HCT116 (cell line): ENCODE results near the gene KRTAP1-5. TPM values are rescaled to one million over a fixed set of nuclear protein-coding genes. Genes with fewer than 3 reads are reported as not detected.

Source experiments
- ATAC-seq: fragments of 200-7000 bp; cut with Tn5 transposase; 2 replicates; pipeline ENCODE4 v1.9.1; 2020; ENCODE audit warnings: mild to moderate bottlenecking, moderate library complexity
- BruUV-seq: library from RNA; stranded (reverse); fragments of 400-500 nt; replicated peaks from 2 replicates; lab custom pipeline; 2021; lab: Mats Ljungman, UMichigan
- CTCF ChIA-PET: fragments of 300-600 bp; sonication (Branson Sonifier 250); formaldehyde crosslinking; loops from one replicate; lab custom pipeline; 2021; ENCODE audit warnings: antibody characterized with exemption; lab: Charles Lee
- POLR2A ChIA-PET: fragments of 300-600, 350-600 bp; sonication (Branson Sonifier 250); formaldehyde crosslinking; loops from one replicate; lab custom pipeline; 2021; ENCODE audit warnings: antibody characterized with exemption; lab: Charles Lee
- RAD21 ChIA-PET, 2 experiments: fragments of 300-600 bp; sonication (Branson Sonifier 250); formaldehyde crosslinking; loops; one replicate each; lab custom pipeline; 2023; ENCODE audit warnings: low total read pairs in 2 of 2; ENCODE audit not compliant: uncharacterized antibody in 2 of 2, unreplicated experiment in 2 of 2, low non-redundant PET in 1 of 2; lab: Charles Lee
- DNase-seq: peaks from one replicate; pipeline ENCODE4 v3.0.0-alpha.2; 2010; ENCODE audit warnings: low read depth, low spot score
- H2AFZ ChIP-seq: fragments of 200-600 bp; shearing (Covaris generic), sonication (generic); 2 replicates; pipeline ENCODE4 v1.6.1; 2017; ENCODE audit warnings: low read depth, mixed run types, mixed read lengths, antibody characterized with exemption, low read length; ENCODE audit not compliant: poor library complexity, severe bottlenecking
- H3K27ac ChIP-seq: 2 replicates; pipeline ENCODE4 v1.5.1; 2012; ENCODE audit warnings: low read depth, low read length
- H3K27me3 ChIP-seq: fragments of 200-600 bp; sonication (generic); 2 replicates; pipeline ENCODE4 v1.6.1; 2016; ENCODE audit warnings: mixed run types, low read length, mixed read lengths; ENCODE audit not compliant: insufficient read depth
- H3K36me3 ChIP-seq, 2 experiments: fragments of 200-500 bp in 1 of 2; fragments of 200-600 bp in 1 of 2; sonication (Bioruptor generic) in 1 of 2; sonication (generic) in 1 of 2; 2 replicates each; pipeline versions ENCODE4 v1.5.1 to v1.6.1; 2014 to 2016; ENCODE audit warnings: low read length in 2 of 2, inconsistent platforms in 1 of 2, mixed read lengths in 1 of 2, mixed run types in 1 of 2; ENCODE audit not compliant: insufficient read depth in 2 of 2, control insufficient read depth in 1 of 2
- H3K4me1 ChIP-seq, 2 experiments: fragments of 200-600 bp in 1 of 2; sonication (generic) in 1 of 2; 2 replicates each; pipeline versions ENCODE4 v1.5.1 to v1.6.1; 2012 to 2017; ENCODE audit warnings: low read length in 2 of 2, inconsistent platforms in 1 of 2, mild to moderate bottlenecking in 1 of 2, mixed read lengths in 1 of 2, mixed run types in 1 of 2, moderate library complexity in 1 of 2; ENCODE audit not compliant: insufficient read depth in 2 of 2, control insufficient read depth in 1 of 2
- H3K4me2 ChIP-seq: fragments of 200-600 bp; sonication (generic); 2 replicates; pipeline ENCODE4 v1.6.1; 2017; ENCODE audit warnings: mixed run types, low read length, mixed read lengths
- H3K4me3 ChIP-seq, 2 experiments: fragments of 200-600 bp in 1 of 2; sonication (generic) in 1 of 2; replicated peaks in 1 of 2; 2 replicates each; pipeline ENCODE4 v1.5.1; 2011 to 2016; ENCODE audit warnings: low read length in 2 of 2, control low read depth in 1 of 2, low read depth in 1 of 2, mild to moderate bottlenecking in 1 of 2, mixed read lengths in 1 of 2, mixed run types in 1 of 2
- H3K79me2 ChIP-seq: fragments of 200-600 bp; sonication (generic); 2 replicates; pipeline ENCODE4 v1.6.1; 2017; ENCODE audit warnings: mild to moderate bottlenecking, mixed run types, low read length, moderate library complexity, mixed read lengths; ENCODE audit not compliant: insufficient read depth
- H3K9ac ChIP-seq: fragments of 200-600 bp; sonication (generic); 2 replicates; pipeline ENCODE4 v1.6.1; 2016; ENCODE audit warnings: low read length, mixed read lengths
- H3K9me2 ChIP-seq: fragments of 200-600 bp; sonication (generic), shearing (Covaris generic); 2 replicates; pipeline ENCODE4 v1.6.1; 2017; ENCODE audit warnings: mixed run types, mild to moderate bottlenecking, moderate library complexity; ENCODE audit not compliant: insufficient read depth
- H3K9me3 ChIP-seq, 2 experiments: fragments of 200-500 bp in 1 of 2; fragments of 200-600 bp in 1 of 2; sonication (Bioruptor generic) in 1 of 2; sonication (generic) in 1 of 2; 2 replicates each; pipeline ENCODE4 v1.6.1; 2014 to 2017; ENCODE audit warnings: low read length in 2 of 2, mixed read lengths in 2 of 2, inconsistent platforms in 1 of 2, low read depth in 1 of 2, mild to moderate bottlenecking in 1 of 2, mixed run types in 1 of 2, moderate library complexity in 1 of 2; ENCODE audit not compliant: control insufficient read depth in 1 of 2, insufficient read depth in 1 of 2
- H4K20me1 ChIP-seq: fragments of 200-600 bp; sonication (generic), shearing (Covaris generic); 2 replicates; pipeline ENCODE4 v1.6.1; 2017; ENCODE audit warnings: mixed run types, mild to moderate bottlenecking, moderate library complexity; ENCODE audit not compliant: insufficient read depth
- ATF3 ChIP-seq: IDR thresholded peaks from 2 replicates; pipeline ENCODE4 v1.6.1; 2012
- CBX3 ChIP-seq: IDR thresholded peaks from 2 replicates; pipeline ENCODE4 v1.6.1; 2012; ENCODE audit warnings: low read depth
- CEBPB ChIP-seq: IDR thresholded peaks from 2 replicates; pipeline ENCODE4 v1.6.1; 2012; ENCODE audit warnings: low read depth
- CTCF ChIP-seq, 3 experiments: fragments of 200-600 bp in 1 of 3; sonication (generic) in 1 of 3; IDR thresholded peaks in 2 of 3; conservative IDR thresholded peaks in 1 of 3; 2 replicates each; pipeline ENCODE4 v1.5.1; 2012 to 2017; ENCODE audit warnings: low read depth in 2 of 3, low read length in 2 of 3, antibody characterized with exemption in 1 of 3, borderline replicate concordance in 1 of 3, control low read depth in 1 of 3, mild to moderate bottlenecking in 1 of 3, mixed read lengths in 1 of 3, mixed run types in 1 of 3, moderate library complexity in 1 of 3; ENCODE audit not compliant: insufficient read depth in 1 of 3
- EGR1 ChIP-seq: IDR thresholded peaks from 2 replicates; pipeline ENCODE4 v1.6.1; 2012; ENCODE audit warnings: low read depth
- EZH2phosphoT487 ChIP-seq: fragments of 200-600 bp; IDR thresholded peaks from 2 replicates; pipeline ENCODE4 v1.6.1; 2018; ENCODE audit warnings: antibody characterized with exemption, borderline replicate concordance
- FOSL1 ChIP-seq: IDR thresholded peaks from 2 replicates; pipeline ENCODE4 v1.6.1; 2012; ENCODE audit warnings: low read depth
- MAX ChIP-seq: IDR thresholded peaks from 2 replicates; pipeline ENCODE4 v1.6.1; 2012
- POLR2A ChIP-seq: IDR thresholded peaks from 2 replicates; pipeline ENCODE4 v1.7.0; 2011; ENCODE audit warnings: borderline replicate concordance; ENCODE audit not compliant: insufficient read depth, insufficient read length; ENCODE audit errors: extremely low read depth
- POLR2AphosphoS5 ChIP-seq: IDR thresholded peaks from 2 replicates; pipeline ENCODE4 v1.6.1; 2011; ENCODE audit warnings: mild to moderate bottlenecking, low read depth, low read length, moderate library complexity
- REST ChIP-seq: IDR thresholded peaks from 2 replicates; pipeline ENCODE4 v1.6.1; 2012; ENCODE audit warnings: low read depth
- SP1 ChIP-seq: IDR thresholded peaks from 2 replicates; pipeline ENCODE4 v1.6.1; 2012; ENCODE audit warnings: low read depth
- SRF ChIP-seq: IDR thresholded peaks from 2 replicates; pipeline ENCODE4 v1.6.1; 2012; ENCODE audit warnings: low read depth
- TCF7L2 ChIP-seq: IDR thresholded peaks from 2 replicates; pipeline ENCODE4 v1.7.0; 2011; ENCODE audit warnings: borderline replicate concordance, inconsistent platforms; ENCODE audit not compliant: insufficient read depth, insufficient read length; ENCODE audit errors: extremely low read depth
- YY1 ChIP-seq: IDR thresholded peaks from 2 replicates; pipeline ENCODE4 v1.6.1; 2011; ENCODE audit warnings: low read length, low read depth, moderate library complexity, mild to moderate bottlenecking; ENCODE audit not compliant: insufficient replicate concordance; ENCODE audit errors: extremely low read depth
- ZFX ChIP-seq: fragments of 450-650 bp; IDR thresholded peaks from 2 replicates; pipeline ENCODE4 v1.6.1; 2017
- intact Hi-C: fragments of 100-400 bp; cut with micrococcal nuclease; formaldehyde crosslinking; loops from 2 replicates; pipeline ENCODE4 v1.10.0; 2022
- total RNA-seq: library from RNA; stranded (reverse); gene quantifications from one replicate; pipeline ENCODE4 v1.2.1, GENCODE V29; 2021; ENCODE audit not compliant: unreplicated experiment

The KRTAP1-5 gene
- total RNA-seq, 1 experiment from 2014 or later, result not detected

GRCh38 chr17:41020336-41020735 lies 6.7 kb downstream of the KRTAP1-5 start:
- no TSS peak for BruUV-seq
- H3K4me2 ChIP-seq, result no peak overlapping the region
- H3K9me3 ChIP-seq, result peaks cover 0 to 9% of the 10 kb centered on the region in 2 experiments; a peak in 1 of 4 replicates
- H3K36me3 ChIP-seq, result no peaks in the 10 kb centered on the region; a peak in 1 of 4 replicates
- no peaks in the 10 kb centered on the region for H3K9me2 ChIP-seq
- DNase-seq (no peak), ATAC-seq (no peak)
- ChIA-PET CTCF (no interaction called here), POLR2A (no interaction called here), RAD21 (no interaction called here)
- H3K4me3 ChIP-seq, result no peak overlapping the region
- H3K79me2 ChIP-seq, result no peaks in the 10 kb centered on the region
- no peak overlapping the region for H2AFZ ChIP-seq
- no peaks in the 10 kb centered on the region for H4K20me1 ChIP-seq
- intact Hi-C loops, result no loop called here
- no peak for TF ChIP-seq ZFX
- no peak for TF ChIP-seq SRF
- TF ChIP-seq EGR1, result no peak
- no peak for TF ChIP-seq EZH2phosphoT487
- no peak overlapping the region for H3K9ac ChIP-seq
- H3K27me3 ChIP-seq, result no peaks in the 10 kb centered on the region
- H3K4me1 ChIP-seq, result no peaks in the 10 kb centered on the region
- no peak overlapping the region for H3K27ac ChIP-seq

GRCh38 chr17:41019415-41019814 lies 7.6 kb downstream of the KRTAP1-5 start:
- Histone ChIP-seq H3K9me3 (peaks cover 0 to 9% of the 10 kb centered on the region in 2 experiments; a peak in 1 of 4 replicates), H3K4me3 (no peak overlapping the region), H3K4me2 (no peak overlapping the region), H3K27ac (no peak overlapping the region), H3K79me2 (no peaks in the 10 kb centered on the region), H3K4me1 (no peaks in the 10 kb centered on the region), H2AFZ (no peak overlapping the region), H3K36me3 (no peaks in the 10 kb centered on the region; a peak in 1 of 4 replicates), H4K20me1 (no peaks in the 10 kb centered on the region), H3K9me2 (no peaks in the 10 kb centered on the region), H3K9ac (no peak overlapping the region), H3K27me3 (no peaks in the 10 kb centered on the region)
- intact Hi-C loops, result no loop called here
- TF ChIP-seq SP1 (no peak), SRF (no peak), EZH2phosphoT487 (no peak), MAX (no peak), CTCF (IDR thresholded peaks at IDR 0.05 in 2 of 3, conservative IDR thresholded peaks at IDR 0.05 in 1 of 3; ENCODE audit: borderline replicate concordance in 1 of 3, insufficient read depth in 1 of 3, low read depth in 2 of 3, low read length in 2 of 3) (no peak), TCF7L2 (no peak), EGR1 (no peak), POLR2AphosphoS5 (no peak), POLR2A (no peak), YY1 (no peak), CEBPB (no peak), FOSL1 (no peak), ATF3 (no peak), CBX3 (no peak), REST (no peak)
- ATAC-seq, result no peak
- ChIA-PET RAD21 (no interaction called here), CTCF (no interaction called here), POLR2A (no interaction called here)
- no peak for DNase-seq
- no TSS peak for BruUV-seq
